ENCODE data around the gene MBD3L1.

The MBD3L1 gene
- total RNA-seq: 0 to 0.66 (median 0) reads per million in 17 experiments

DNA sequence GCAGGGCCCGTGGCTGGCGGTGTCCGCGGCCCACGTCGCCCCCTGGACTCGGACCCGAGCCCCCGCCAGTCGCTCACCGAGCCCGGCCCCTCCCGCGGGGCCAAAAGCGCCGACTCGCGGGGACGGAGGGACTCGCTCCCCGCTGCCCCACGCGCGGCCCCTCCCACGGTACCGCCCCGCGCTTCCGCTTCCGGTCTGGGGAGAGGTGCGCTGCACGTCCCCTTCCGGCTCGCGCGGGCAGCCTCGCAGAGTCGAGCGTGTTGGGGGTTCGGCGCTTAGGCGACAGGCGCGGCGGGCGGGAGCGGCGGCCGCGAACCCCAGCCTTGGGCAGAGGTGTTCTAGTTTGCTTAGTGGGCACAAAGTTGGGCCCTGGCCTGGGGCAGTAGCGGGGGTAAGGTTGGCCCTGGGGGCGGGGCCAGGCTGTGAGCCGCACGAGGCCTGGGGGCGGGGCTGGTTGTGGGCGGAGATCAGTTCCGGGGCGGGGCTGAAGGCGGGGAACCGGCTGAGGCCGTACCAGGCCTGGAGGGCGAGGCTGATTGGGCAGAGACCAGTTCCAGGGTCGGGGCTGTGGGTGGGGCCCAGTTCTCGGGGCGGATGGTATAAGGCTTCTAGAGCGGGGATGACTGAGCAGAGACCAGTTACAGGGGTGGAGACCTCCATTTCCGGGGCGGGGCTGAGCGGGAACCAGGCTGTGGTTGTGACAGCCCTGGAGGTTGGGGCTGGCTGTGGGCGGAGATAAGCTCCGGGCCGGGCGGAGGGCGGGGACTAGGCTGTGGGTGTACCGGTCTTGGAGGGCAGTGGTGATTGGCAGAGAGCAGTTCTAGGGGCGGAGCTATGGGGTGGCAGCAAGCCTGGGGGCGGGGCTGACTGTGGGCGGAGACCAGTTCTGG is at the start of gene MBD3L1, which contains the start of gene ZNF558:
MBD3L1 (plus strand) TSS at position 246 of the 890 bp plus-strand sequence. CDS start 10,302 bp downstream, outside the sequence.
ZNF558 (minus strand) TSS at position 173 of the 890 bp plus-strand sequence. CDS start 9,645 bp downstream, outside the sequence.
- DNase-seq: peak; percentile 97 to 98 (median 98)

DNA sequence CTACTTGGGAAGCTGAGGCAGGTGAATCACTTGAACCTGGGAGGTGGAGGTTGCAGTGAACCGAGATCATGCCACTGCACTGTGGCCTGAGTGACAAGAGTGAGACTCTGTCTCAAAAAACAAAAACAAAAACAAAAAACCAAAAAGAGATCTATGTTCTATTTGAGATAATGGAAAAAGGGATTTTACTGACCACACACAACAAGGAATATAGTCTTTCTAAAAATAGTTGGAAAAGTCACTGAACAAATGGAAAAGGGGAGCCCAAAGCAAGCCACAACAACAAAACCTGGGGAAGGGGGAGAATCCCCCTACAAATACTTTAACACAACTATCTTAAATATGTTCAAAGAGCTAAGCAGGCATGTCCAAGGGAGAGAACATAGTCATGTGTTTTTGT is 37.4 kb upstream of the MBD3L1 start:
- no peak for DNase-seq

DNA sequence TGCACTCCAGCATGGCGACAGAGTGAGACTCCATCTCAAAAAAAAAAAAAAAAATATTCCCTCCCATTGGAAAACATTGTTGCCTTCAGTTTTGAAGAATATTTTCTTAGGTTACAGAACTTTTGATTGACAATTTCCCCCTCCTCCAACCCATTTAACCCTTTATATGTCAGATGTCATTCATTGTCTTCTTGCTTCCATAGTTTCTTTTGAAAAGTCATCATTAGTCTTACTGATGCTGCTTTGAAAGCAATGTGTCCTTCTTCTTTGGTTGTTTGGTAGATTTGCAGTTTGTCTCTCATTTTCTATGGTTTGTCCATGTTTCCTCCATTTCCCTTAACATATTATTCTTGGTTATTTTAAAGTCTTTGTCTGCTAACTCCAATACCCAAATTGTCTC is 25.5 kb upstream of the MBD3L1 start:
- DNase-seq: no peak

DNA sequence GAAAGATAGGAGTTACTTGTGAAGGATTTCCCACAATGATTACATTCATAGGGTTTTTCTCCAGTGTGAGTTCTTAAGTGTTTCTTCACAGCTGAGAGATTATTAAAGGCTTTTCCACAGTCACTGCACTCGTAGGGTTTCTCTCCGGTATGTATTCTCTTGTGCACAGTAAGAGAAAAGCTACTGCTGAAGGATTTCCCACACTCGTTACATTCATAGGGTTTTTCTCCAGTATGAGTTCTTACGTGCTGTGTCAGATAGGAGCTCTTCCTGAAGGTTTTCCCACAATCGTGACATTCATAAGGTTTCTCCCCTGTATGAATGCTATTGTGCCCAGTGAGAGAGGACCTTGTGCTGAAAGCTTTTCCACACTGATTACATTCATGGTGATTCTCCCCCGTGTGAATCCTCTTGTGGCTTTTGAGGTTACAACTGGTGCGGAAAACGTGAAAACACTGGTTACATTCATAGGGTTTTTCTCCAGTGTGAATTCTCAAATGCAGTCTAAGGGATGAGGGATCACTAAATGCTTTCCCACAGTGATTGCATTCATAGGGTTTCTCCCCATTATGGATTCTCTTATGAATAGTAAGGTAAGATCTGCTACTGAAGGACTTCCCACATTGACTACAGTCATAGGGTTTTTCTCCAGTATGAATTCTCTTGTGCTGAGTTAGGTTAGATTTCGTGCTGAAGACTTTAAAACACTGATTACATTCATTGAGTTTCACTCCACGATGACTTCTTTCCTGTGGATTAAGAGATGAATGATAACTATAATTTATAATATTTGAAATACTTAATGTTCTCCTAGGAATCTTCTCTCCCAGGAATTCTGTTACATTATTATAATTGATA is 20.6 kb upstream of the MBD3L1 start:
- peak in 2 of 4 experiments; percentile 15 to 20 for DNase-seq

DNA sequence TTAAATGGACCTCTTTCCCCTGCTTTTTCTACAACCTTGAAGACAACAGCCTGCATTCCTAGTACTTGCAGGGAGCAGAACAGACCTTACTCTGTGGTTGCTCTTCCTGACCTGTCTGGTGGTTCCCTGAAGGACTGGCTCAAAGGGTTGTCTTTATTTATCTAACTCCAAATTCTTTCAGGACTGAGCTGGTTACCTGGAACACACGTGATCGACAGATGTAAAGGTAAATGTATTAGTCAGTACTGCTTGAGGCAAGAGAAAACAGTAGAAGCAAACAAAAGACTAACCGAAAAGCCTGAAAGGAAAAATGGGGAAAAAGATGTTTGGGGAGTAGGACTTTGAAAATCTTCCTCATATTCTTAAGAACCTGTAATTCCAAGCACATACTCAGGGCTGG is 18.0 kb upstream of the MBD3L1 start:
- DNase-seq: no peak

DNA sequence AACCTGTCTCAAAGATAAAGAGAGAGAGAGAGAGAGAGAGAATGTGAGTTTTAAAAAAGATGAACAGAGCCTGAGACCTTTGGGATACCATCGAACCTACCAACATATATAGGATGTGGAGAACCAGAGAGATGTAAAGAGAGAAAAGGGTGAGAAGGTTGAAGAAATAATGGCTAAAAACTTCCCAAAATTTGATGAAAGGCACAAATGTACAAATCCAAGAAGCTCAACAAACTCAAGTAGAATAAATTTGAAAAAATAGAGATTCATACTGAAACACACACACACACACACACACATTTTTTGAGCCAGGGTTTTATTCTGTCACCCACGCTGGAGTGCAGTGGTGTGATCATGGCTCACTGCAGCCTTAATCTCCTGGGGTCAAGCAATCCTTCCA is 16.4 kb upstream of the MBD3L1 start:
- no peak for DNase-seq

DNA sequence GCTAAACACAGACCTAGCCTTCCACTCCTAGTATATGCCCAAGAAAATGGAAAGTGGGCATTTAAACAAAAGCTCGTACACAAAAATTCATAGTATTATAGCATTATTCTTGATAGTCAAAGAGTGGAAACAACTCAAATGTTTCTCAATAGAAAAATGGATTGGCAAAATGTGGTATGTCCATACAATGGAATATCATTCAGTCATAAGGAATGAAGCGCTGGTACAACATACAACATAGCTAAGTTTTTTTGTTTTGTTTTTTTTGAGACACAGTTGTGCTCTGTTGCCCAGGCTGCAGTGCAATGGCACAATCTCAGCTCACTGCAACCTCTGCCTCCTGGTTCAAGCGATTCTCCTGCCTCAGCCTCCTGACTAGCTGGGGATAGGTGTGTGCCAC is 11.9 kb upstream of the MBD3L1 start:
- DNase-seq: no peak

DNA sequence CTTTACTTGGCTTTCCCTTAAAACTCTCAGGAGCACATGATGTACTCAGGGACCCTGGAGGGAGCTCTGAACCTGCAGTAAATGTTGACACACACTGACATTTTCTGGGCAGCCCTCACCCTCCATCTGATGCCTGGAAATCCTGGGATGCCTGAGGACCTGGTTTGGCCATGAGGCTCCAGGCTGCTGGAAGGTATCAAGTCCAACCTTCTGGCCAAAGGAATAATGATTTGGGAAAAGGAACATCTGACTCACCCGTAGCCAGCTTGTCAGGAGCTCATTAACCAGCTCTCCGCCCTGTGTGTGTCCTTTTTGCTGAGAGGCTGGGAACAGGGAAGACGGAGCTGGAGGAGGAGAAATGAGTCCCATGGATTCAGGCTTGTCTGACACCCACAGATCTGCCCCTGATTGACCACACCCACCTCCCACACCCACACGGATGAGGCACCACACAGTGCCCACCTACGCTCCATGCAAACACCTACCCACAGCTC is 10.4 kb upstream of the MBD3L1 start:
- DNase-seq: no peak

DNA sequence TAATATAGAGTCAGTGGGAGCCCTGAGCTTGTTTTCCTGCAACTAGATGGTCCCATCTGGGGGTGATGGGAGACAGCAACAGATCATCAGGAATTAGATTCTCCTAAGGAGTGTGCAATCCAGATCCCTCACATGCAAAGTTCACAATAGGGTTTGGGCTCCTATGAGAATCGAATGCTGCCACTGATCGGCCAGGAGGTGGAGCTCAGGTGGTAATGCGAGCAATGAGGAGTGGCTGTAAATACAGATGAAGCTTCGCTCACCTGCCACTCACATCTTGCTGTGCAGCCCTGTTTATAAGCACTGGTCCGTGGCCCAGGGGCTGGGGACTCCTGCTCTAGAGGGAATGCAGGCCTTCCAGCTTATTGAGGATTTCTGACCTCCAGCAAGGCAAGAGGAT is 5.8 kb upstream of the MBD3L1 start:
- DNase-seq: no peak

DNA sequence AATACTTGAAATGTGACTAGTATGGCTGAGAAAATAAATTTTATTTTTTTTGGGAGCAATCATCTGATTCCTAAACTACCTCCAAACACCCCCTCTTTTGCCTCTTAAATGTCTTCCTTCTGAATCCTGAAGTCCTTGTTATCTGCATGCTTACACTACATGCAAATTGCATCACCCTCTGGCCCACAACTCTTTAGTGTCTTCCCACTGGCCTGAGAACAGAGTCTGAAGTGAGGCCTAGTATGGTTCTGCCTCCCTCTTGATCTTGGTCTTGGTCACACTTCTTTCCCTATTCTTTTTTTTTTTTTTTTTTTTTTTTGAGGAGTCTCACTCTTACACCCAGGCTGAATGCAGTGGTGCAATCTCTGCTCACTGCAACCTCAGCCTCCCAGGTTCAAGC is 4.9 kb upstream of the MBD3L1 start:
- DNase-seq: no peak

DNA sequence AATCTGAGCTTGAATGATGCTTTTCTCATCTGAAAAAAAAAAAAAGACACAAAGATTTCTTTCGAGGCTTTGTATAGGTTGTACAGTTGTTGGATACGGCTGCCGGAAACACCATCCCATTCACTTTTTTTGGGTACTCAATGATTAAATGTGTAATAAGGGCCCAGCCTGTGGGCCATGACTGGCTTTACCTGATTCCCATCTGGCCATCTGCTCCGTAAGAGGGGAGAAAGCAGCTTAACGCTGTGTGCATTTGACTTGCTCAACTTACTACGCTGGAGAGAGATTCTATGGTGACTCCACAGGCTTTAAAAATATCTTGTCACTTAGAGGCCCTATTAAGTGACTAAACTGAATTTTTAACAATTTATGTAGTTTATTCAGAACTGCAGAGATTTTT is 804 bp upstream of the MBD3L1 start:
- no peak for DNase-seq

DNA sequence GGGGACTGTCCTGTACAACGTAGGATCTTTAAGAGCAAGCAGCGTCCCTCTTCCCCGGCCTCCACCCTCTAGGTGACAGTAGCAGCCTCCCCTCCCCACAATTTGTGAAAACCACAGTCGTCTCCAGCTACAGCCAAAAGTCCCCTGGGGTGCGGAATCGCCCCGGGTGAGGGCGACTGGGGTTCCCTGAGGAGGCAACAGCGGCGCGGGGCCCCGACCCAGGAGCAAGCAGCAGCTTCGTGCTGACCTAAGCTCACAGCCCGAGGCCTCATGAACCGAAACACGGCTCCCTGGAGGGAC is 395 bp upstream of the MBD3L1 start:
- DNase-seq: no peak

DNA sequence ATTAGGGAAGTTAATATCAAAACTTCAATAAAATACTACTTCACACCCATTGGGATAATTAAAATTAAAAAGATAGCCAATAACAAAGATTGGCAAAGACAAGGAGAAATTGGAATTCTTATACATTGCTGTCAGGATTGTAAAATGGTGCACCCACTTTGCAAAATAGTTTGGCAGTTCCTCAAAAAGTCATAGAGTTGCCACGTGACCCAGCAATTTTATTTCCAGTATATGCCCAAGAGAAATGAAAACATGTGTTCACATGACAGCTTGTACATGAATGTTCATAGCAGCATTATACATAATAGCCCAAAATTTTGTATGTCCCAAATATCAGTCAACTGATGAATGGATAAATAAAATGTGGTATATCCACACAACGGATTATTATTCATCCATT is 3.3 kb downstream of the MBD3L1 start:
- peak in 1 of 4 experiments; percentile 5 for DNase-seq

DNA sequence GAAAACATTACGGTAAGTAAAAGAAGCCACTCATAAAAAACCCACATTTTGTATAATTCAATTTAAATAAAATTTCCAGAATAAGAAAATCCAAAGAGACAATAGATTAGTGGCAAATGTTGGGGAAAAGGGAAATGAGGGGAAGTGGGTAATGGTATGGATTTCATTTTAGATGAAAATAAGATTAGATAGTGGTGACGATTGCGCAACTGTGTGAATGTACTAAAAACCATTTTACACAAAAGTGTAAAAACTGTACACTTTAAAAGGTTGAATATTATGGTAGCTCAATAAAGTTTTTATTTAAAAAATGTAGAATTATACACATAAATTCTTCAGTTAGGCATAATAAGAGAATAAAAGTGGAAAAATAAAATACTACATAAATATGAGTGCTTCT is 3.7 kb downstream of the MBD3L1 start:
- no peak for DNase-seq

DNA sequence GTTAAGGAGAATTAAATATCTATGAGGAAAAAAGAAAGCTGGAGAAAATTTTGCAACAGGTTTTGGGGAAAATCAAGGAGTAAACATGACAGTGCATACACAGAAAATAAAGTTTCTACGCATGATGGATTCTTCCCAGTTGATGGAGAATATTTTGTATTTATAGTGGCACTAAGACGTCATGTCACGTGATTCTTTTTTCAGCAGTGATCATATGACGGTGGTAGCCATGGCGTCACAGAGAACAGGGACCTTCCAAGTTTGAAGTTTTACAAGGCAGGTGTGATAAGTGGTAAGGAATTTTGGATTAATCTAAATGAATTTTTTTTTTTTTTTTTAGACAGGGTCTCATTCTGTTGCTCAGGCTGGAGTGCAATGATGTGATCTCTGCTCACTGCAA is 8.5 kb downstream of the MBD3L1 start:
- DNase-seq: no peak

DNA sequence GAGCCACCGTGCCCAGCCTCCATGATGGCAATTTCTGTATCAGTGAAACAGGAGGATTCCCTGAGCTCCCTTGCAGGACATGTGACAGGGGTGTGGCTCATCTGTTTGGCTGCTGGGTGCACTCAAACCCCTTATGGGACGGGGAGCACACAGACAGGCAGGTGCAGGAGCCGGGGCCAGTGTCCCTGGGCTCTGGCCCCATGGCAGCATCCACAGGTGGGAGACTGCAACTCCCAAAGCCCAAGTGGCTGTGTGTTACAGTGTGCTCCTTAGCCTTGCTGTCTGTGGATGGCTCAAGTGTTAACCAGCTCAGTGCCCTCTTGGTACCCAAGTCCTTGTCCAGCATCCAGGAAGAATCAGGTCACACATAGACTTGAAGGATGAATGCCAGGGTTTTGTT is 14.6 kb downstream of the MBD3L1 start:
- no peak for DNase-seq

DNA sequence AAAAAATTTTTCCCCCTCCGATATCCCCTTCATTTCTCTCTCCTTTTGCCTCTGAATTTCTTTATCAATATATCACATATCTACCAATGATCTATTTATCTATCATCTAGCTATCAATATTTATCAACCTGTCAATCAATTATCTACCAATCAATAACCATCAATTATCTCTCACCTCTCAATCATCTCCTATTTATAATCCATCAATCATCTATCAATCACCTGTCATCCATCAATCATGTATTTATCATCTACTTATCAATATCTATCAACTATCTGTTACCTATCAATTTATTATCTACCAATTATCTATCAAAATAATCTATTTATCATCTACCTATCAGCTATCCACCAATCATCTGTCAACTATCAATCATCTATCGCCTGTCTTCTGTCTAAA is 17.1 kb downstream of the MBD3L1 start:
- no peak for DNase-seq

DNA sequence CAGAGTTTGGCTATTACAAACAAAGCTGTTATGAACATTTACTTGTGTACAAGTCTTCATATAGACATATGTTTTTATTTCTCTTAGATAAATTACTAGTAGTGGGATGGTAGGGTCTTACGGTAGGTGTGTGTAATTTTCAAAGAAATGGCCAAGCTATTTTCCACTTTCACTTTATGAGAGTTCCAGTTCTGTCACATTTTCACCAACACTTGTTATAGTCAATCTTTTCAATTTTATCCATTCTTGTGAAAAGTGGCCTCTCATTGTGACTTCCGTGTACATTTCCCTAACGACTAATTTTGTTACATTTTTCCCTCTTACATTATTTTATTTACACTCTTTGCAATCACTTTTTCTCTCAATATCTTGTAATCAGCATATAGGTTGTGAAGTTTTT is 18.3 kb downstream of the MBD3L1 start:
- no peak for DNase-seq

DNA sequence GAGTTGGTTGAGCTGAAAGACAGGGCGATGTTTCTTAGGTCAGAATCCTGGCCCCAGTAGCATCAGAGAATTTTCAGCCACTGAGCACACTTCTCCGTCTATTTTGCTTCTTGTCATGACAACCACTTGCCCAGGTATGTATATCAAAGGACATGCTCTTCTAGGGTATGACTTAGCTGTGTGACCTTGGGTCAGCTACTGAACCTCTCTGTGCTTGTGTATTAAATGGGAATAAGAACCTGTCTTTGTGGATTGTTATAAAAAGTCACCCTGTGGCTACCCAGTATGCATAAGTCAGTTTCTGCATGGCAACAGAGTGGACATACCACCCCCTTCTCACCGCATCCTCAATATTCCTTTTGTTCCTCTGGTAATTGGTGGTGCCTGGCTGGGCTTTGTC is 26.1 kb downstream of the MBD3L1 start:
- no peak for DNase-seq

DNA sequence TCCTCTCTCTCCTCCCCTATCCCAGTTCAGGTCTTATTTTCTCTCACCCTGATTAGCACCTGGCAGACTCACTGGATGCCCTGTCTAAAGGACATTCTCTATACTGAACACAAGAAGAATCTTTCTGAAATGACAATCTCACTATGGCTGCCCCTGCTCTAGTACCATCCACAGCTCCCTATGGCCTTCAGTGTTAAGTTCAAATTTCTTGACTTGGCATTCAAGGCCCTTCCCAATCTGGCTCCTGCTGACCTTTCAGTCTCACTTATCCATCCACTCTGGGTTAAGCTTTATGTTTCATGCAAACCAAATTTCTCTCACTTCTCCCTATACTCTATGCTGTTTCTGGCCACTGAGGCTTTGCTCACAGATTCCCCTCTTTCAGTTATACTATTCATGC is 34.2 kb downstream of the MBD3L1 start:
- no peak for DNase-seq

DNA sequence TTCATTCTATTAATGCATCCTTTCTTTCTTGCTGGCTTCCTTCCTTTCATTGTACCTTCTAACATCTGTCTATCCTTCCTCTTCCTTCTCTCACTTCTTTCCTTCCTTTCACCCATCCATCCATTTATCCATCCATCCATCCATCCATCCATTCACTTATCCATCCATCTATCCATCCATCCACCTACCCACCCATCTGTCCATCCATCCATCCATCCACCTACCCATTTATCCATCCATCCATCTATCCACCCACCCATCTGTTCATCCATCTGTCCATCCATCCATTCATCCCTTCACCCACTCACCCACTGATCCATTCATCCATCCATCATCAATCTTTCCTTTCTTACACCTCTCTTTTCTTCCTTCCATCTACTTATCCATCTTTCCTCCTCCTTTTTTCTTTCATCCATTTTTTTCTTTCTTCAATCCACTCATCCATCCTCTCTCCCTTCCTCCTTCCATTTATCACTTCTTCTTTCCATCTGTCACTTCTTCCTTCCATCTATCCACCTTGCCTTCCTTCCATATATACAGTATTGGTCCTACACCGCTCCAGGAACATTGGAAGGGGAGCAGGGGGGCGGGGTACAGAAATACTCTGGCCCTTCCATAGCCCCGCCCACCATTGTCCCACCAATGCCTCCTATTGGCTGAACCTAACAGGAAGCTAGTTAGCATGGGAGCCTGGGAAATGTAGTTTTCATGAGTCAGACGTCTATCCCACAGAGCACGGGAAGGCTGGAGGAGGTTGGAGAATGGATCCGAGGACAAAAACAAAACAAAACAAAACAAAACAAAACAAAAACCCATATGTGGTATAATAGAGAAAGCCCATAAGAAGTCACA is 45.9 kb downstream of the MBD3L1 start:
- DNase-seq: no peak

DNA sequence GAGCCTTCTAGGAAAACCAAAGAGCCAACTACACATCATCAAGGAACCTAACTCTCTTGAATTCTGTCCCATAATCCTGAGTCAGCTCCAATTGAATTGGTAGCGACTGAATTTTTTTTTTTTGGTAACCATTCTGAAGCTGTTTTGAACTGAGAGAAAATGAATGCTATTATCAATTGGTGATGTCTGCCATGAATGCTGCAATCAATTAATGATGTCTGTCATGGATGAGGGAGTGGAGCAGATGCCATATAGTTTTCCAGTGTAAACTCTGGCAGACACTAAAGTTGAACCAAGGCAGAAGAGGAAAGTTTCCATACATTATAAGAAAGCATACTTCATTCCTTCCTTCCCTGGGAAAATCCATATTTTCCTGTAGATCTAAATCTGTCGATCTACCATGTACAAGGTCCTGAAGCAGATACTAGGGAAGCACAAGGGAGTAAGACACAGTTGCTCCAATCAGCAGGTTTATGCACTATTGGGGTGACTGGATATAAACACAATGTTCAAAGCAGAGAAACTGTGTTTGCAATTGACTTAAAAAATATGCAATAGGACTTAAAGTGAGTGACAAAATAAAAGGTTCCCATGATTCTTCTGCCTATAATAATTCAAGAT is 48.8 kb downstream of the MBD3L1 start:
- no peak for DNase-seq

Data from suppressor macrophage (primary cell).